ENCODE results near the gene BAD.
A peak's percentile ranks its signal among the peaks of the same experiment; 100 is the strongest.

Gene BAD

DNA sequence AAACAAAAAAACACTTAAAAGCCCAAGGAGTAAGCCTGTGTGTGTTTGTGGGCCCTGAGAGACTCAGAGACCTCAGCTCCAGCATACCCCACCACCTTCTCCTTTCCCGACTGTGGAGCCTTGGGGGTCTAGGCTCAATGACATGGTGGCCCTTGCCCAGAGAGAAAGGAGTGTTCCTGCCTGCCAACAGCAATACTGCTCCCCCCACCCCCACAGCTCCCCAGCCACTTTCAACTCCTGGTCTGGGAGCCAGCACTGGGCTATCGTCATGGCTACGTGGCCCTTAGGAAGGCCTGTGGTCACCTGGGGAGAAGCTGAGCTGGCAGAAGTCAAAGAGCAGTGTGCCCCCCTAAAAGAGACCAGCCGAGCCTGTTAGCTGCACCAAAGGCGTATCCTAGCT lies 40.4 kb downstream of the BAD start:
- DNase-seq (ENCODE audit: low spot score) = no peak

DNA sequence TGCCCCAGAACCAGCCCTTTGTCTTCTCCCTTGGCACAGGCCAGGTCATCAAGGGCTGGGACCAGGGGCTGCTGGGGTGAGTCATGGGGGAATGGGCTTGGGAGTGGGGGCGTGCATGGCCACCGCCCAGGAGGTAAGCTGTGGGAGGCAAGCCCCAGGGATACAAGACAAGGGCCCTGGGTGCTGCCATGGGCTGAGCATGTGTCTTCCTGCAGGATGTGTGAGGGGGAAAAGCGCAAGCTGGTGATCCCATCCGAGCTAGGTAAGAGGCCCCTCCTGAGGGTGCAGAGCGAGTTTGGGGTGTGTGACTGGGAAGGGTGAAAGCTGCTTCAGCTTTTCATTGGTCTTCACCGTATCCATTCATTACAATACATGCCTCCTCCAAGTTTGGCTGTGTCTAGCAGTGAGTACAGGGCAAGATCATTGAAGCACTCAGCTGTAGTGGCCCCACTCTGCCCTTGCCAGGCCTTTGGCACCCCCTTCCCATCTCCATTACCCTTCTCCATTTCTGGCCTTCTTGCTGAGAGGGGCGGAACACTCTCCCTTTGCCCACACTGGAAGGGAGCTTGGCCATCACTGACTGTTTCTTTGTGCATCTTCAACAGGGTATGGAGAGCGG lies 41.1 kb downstream of the BAD start:
- DNase-seq (ENCODE audit: low spot score) = no peak

DNA sequence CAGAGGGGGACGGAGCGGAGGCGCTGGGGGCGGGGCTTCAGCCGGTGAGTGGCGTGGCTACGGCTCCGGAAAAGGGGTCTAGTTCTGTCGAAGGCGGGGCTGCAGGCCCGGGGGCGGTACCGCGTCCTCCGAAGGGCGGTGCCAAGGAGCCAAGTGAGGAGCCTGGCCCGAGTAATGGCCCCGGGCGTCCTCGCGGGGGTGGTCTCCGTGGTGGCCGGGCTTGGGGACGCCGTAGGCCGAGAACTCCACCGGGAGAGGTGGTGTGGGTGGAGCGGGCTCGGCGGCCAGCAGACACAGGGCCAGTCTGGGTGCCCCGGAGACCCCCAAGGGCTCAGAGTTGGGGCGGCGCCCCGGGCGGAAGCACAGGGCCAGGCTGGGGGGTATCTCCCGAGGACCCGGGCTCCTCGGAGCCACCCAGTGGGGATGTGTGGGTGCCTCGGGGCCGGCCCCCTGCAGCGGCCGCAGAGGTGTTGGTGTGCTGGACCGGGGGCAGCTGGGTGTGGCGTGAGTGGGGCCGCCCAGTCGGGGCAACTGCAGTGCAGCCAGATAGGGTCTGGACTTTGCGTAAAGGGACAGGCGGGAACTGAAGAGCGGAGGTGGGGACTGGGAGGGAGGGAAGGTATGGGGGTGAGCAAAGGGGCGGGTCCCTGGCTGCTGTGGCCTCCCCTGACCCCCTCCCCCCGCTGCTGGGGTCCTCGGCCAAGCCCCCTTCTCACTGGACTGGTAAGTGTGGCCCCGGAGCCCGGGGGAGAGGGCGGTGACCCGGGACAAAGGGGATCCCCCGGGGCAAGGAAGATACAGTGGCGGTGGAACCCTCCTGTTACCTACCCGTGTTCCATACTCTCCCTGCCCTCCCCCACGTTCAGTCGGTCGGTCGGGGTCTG lies 42.7 kb downstream of the BAD start:
- DNase-seq (ENCODE audit: low spot score) = peak; percentile 41

- peak; percentile 99 for DNase-seq (ENCODE audit: low spot score)
Measured at GRCh38 chr11:64241241-64241490, 43.3 kb downstream of the BAD start.

GRCh38 chr11:64240435-64241240 lies 43.8 kb downstream of the BAD start, which contains the start of gene FKBP2:
TSS of gene FKBP2 (plus strand) at chr11:64241095. CDS start at chr11:64242388, 1,293 bp downstream.
- DNase-seq (ENCODE audit: low spot score) = peak; percentile 99

DNA sequence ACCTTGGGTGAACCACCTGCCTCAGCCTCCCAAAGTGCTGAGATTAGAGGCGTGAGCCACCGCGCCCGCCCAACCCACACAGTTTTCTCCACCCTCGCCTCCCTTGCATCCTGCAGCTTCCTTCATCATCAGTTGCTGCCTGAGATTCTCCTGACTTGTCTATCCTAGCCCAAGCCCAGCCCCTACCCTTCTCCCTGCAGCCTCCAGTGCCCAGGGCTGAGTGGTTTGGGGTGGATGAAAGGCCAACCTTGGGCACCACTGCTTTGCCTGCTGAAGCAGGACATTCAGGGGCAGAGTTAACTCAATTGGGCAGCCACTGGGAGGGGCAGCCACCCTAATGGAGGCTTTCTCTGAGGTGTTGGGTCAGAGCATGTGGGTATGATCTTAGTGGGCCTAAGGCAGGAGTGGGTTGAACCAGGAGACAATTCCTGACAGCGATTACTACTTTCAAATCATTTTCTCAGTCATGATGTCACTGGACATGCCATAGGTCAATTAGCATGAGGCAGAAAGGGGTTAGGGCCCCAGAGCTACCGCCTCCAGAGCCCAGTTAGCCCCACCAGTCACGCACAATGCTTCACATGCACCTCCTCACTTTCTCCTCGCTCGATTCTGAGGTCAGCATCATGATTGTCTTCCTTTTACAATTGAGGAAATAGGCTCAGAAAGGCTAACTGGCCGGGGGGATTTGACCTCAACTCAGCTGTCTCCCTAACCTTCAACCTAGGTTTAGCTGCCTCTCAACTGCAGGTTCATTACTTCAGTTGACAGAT lies 44.6 kb downstream of the BAD start:
- no peak for DNase-seq (ENCODE audit: low spot score)

DNA sequence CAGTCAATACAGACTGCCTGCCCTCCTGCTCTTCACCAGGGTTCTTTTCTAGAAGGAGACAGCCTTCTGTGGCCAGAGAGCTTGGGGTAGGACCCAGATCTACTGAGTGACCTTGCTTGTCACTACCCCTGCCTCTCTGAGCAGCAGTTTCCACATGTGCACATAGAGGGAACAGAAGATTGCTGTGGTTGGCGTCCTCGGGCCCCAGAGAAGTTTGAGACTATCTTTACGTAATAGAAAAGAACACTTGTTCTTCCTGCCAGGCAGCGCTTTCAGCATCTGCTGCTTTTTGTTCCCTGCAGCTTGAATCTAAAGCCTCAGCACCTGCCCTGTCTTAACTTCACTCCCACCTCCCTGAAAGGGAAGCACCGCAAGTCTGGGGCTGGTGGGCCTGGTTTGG lies 45.5 kb downstream of the BAD start:
- DNase-seq (ENCODE audit: low spot score) = no peak

DNA sequence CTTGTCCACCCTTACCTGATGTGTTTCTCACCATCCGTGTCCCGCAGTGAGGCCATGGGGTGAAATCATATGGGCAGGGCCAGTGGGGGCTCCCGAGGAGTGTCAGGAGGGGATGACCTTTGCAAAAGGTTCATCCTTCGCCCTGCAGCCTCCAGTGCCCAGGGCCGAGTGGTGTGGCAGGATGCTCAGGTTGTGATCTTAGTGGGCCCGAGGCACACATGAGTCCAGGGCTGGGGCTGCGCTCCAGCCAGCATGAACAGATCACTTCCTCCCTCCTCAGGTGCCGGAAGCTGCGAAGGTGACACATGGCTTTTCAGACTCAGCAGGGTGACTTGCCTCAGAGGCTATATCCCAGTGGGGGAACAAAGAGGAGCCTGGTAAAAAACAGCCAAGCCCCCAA lies 46.4 kb downstream of the BAD start:
- DNase-seq (ENCODE audit: low spot score) = no peak

DNA sequence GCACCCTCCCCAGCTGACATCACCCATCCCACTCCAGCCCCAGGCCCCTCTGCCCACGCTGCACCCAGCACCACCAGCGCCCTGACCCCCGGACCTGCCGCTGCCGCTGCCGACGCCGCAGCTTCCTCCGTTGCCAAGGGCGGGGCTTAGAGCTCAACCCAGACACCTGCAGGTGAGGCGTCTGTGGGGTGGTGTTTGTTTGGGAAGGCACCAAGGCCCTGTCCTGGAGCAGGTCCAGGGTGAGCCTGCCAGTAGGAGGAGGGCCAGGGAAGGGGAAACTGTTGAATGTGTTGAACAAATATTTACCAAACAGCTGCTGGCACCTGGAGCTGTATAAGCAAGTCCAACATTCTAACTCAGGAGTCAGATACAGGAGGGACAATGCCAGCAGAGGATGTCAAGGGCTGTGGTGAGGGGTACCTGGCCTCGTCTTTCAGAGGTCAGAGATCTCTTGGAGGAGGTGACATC lies 46.9 kb downstream of the BAD start:
- DNase-seq (ENCODE audit: low spot score) = no peak

DNA sequence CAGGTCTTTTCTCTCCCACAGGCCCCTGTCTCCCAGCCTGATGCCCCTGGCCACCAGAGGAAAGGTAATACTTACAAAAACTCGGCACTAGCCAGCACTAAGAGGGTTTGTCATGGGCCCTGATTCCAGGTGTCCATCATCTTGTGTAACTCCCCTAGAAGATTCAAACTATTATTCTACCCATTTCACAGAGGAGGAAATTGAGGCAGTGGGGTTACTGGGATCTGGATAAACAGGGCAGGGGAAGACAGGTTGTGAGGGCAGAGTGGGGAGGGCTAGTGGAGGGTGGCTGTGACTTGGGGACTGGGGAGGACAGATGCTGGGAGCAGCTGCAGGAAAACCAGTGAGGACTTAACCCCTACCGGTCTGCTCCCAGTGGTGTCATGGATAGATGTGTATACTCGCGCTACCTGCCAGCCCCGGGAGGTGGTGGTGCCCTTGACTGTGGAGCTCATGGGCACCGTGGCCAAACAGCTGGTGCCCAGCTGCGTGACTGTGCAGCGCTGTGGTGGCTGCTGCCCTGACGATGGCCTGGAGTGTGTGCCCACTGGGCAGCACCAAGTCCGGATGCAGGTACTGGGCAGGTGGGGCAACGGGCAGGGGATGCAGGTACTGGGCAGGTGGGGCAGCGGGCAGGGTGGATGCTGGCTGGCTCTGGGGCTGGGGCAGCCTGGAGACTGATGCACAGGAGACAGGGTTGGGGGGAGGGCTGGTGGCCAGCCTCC lies 48.9 kb downstream of the BAD start:
- no peak for DNase-seq (ENCODE audit: low spot score)

DNA sequence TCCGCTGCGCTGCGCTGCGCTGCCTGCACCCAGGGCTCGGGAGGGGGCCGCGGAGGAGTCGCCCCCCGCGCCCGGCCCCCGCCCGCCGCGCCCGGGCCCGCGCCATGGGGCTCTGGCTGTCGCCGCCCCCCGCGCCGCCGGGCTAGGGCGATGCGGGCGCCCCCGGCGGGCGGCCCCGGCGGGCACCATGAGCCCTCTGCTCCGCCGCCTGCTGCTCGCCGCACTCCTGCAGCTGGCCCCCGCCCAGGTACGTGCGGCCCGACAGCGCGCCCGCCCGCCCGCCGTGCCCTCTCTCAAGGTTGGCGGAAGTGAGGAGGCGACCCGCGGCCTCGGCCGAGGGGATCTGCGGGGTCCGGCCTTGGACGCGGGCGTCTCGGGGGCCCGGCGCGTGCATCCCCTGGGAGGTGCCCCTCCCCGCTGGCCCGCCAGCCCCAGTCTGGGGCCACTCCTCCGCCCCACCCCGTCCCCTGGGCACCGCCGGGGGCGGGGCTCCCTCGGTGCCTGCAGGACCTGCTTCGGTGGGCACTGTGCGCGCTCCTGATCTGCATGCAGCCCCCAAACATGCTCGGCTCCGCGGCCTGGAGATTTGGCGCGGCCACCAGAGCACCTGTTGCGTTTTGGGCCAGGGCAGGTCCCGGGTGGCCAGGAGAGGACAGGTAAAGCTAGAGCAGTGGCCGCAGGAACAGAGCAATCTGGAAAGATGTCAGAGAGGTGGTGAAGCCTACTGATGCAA lies 49.7 kb downstream of the BAD start:
- DNase-seq (ENCODE audit: low spot score) = peak; percentile 53

- DNase-seq (ENCODE audit: low spot score) = peak; percentile 84
Measured at GRCh38 chr11:64233913-64234586, 50.4 kb downstream of the BAD start, which contains the start of gene VEGFB. TSS of gene VEGFB (plus strand) at chr11:64234584. CDS start at chr11:64234834, 250 bp downstream.

GRCh38 chr11:64232967-64233315 lies 51.5 kb downstream of the BAD start:
- DNase-seq (ENCODE audit: low spot score) = no peak

GRCh38 chr11:64232182-64232966 lies 52.1 kb downstream of the BAD start:
- DNase-seq (ENCODE audit: low spot score) = no peak

DNA sequence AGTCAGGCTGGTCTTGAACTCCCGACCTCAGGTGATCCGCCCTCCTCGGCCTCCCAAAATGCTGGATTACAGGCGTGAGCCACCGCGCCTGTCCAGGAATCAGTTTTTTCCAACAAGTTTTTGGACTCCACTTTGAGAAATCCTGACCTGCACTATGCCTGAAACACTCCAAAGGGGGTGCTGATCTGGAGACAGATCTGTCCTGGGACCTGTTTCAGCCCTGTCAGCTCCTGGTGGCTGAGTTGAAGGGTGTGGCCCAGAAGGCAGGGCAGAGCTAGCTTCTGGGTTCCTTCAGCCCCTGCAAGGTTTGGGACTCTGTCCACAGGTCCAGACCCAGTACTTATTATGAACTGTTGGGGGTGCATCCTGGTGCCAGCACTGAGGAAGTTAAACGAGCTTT lies 52.9 kb downstream of the BAD start:
- DNase-seq (ENCODE audit: low spot score) = no peak

DNA sequence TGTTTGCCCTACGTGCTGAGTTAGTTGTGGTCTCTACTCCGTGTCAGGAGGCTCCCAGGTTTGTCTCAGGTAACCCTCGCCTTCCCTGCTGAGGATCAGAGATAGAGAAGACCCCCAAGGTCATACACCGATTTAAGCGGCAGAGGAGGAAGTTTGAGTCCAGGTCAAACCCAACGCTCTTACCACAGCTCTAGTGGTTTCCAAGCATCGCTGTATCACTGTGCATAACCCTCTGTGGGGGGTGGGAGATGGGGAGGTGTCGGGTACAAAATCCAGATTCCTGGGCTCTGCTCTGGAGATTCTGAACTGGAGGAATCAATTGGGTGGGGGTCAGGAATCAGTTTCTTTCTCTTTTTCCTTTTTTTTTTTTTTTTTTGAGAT lies 53.5 kb downstream of the BAD start:
- no peak for DNase-seq (ENCODE audit: low spot score)

DNA sequence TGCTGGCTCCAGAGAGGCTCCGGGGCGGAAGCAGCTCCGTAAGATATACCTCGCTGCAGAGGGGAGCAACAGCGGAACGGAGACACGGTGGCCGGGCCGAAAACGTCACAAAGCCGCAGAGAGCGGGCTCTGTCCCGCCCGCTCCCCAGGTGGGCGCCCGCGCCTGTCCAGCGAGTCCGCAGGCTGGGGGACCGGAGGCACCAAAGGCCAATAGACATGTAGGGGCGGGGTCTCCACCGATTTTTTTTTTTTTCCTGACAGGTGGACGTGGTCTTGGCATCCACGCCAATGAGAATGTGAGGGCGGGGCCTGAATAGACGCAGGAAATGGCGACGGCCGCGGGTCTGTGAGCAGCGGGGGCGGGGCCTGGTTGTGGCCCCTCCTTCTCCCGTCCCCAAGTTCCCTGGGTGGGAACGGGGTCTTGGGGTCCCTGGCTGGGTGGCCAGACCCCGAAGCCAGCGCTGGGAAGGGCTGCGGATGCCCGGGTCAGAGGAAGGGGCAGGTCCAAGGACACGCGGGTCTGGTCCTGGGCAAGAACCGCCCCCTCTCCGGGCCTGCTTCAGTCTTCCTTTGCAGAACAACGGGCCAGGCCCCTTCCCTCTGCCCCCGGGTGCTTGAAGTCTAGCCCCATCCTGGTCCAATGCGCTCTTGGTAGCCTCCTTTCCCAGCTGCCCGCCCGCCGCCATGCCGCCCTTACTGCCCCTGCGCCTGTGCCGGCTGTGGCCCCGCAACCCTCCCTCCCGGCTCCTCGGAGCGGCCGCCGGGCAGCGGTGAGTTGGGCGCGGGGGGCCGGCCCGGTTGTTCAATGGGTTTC lies 54.1 kb downstream of the BAD start, which contains the start of gene DNAJC4:
Gene DNAJC4 (plus strand): TSS at position 378 of the 814 bp plus-strand sequence. CDS start 307 bp downstream, at position 685.
- peak; percentile 86 for DNase-seq (ENCODE audit: low spot score)

GRCh38 chr11:64229744-64230170 lies 54.7 kb downstream of the BAD start:
- no peak for DNase-seq (ENCODE audit: low spot score)

Data from AG08396 (cell line).